Measurements from ENCODE around the gene ADM2.
"Not testable (repeated sequence)": the region's sequence is repeated elsewhere in the genome, so short reads cannot be mapped to it uniquely, and the experiment has no call there.

Gene ADM2

DNA sequence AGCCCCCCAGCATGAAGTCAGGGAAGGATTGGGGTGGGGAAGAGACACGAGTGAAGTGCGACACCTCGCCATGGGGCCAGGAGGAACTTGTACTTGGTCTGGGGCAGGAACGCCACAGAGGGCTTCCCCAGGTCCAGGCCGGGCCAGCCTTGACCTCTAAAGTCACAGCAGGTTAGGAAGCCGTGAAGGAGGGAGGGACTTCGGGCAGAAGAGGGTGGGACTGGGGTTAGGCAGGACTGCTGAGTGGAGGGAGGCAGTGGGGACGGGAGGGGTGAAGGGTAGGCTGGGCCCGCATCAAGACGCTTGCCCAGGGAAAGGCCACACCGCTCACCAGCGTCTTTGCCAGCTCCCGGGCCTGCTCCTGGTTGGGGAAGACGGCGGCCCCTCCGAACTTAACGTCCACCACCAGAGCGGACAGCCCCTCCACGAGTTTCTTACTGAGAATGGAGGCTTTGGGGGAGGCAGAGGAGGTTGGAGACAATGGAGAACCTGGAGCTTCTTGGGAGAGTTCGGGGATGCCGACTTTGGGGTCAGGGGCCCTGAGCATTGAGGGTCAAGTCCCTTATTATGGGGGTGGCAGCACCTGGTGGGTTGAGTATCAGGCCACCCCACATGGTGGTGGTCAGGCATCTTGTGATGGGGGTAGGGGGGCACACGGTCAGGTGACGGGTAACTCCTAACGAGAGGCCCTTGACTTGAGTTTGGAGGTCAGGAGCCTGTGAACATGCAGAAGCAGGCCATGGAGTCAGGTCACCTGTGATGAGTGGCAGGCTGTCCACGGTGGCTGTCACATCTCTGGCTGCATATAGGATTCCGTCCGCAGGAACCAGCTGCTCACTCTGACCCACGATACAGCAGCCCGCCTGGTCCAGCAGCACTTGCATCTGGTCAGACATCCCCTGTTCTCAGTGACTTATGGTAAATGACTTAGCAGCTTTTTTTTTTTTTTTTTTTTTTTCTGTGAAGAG is 45.8 kb downstream of the ADM2 start:
- DNase-seq: no peak

DNA sequence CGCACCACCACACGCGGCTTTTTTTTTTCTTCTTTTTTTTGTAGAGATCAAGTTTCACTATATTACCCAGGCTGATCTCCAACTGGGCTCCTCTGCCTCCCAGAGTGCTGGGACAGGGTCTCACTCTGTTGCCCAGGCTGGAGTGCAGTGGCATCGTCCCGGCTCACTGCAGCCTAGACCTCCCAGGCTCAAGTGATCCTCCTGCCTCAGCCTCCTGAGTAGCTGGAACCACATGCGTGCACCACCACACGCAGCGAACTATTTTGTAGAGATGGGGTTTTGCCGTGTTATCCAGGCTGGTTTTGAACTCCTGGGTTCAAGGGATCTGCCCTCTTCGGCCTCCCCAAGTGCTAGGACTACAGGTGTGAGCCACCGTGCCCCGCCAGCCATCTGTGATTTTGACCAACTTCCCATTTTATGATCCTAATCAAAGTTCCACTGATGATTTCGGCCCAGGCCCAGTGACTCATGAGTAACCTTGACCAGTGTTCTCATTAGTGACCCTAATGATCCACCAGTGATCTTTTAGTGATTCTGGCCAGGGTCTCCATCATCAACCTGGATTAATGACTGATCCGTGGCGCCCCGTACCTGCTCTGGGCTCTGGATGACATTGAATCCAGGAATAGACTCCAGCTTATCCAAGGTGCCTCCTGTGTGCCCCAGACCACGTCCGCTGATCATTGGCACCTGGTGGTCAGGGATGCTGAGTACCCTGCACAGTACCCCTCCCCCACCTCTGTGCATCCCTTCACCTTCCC is 46.8 kb downstream of the ADM2 start:
- no peak for DNase-seq

DNA sequence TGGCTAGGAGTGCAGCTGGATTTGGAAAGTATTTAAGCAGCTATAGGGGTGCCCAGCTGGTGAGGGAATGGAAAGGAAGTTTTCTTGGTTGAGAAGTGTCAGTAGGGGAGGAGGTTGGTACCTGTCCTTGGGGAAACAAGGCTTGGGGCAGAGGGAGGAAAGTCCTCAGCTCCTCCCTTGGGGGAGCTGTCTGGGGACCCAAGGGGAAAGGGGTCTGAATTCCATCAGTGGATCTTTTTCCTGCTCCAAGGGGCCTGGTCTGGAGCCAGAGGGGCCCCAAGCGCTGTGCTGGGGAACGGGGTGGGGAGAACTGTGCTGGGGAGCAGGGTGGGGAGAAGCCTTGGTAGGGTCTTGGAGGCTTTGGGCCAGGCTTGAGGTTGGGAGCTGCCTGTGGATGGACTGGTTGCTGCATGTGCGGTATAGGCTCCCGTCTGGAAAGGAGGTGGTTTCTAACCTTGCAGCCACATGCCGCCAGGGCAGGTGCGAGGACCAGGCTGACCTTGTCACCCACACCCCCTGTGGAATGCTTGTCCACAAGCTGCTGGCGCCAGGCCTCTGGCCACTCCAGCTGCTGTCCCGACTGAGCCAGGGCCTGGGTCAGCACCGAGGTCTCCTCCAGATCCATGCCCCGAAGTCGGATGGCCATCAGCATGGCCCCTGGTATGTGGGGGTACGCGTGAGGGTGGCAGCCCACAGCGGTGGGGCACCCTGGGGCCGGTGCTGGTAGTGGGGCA is 47.5 kb downstream of the ADM2 start:
- DNase-seq: no peak

DNA sequence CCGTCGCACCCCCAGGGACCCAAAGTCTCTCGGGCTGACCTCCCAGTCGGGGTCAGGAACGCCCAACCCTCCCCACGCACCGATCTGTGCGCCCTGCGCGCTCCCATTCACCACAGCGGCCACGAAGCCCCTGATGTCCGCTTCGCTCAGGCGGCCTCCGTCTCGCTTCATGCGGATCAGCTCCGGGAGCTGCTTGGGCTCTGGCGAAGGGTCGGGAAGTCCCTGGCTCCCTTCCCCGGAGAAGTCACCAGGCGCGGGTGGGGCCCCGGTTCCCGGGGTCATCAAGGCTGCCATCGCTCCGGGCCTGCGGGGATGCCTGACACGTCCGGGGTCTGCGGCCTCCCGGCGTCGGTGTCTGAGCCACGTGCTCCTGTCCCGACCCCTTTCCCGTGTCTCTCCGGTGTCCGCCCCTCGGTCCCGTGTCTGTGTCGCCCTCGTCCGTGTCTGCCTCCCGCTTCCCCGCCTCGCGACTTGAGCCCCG is 48.1 kb downstream of the ADM2 start:
- DNase-seq: no peak

DNA sequence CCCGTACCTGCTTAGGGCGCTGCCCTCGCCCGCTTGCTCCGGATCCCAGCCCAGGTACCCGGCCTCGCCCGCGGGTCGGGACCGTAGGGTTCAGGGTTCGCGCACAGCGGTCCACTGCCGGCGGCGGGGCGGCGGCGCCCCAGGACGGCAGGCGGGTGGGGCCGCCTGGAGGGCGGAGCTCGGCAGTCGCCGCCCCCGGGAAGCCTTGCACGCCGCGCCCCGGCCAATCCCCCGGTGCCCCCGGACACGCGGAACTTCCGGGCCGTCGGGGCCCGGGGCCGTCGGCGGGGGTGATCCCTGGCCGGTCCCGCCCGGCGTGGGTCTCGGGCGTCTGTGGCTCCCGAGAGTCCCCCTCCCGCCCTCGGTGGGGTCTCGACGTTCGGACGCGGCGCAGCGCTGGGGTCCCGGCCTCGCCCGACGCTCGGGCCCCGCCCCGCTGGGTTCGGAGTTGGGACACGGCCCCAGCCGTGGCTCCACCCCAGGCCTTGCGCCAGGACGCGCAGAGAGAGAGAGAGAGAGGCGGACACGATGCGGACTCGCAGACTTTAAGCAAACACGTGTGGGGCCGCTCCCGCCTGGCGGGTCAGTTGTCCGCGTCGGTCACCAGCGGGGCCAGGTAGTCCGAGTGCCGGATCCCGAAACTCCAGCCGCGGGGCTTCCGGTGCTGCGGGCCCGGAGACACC is 48.7 kb downstream of the ADM2 start, which contains the start of gene TYMP:
TSS of gene TYMP (minus strand) at position 116 of the 683 bp plus-strand sequence. CDS start 303 bp downstream, outside the sequence.
- no peak for DNase-seq

DNA sequence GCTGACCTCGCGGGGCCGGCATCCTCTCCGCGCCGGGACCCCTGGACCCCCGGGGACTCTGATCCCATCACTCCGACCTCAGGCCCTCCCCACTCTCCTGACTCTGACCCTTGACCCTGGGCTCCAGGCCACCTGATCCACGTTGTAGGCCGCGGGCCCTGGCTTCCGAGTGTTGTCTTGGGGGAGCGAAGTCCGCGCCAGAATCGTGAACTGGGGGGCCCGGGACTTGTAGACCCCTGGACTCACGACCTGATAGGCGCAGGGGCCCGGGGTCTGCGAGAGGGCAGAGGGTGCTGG is 49.2 kb downstream of the ADM2 start:
- DNase-seq: no peak

DNA sequence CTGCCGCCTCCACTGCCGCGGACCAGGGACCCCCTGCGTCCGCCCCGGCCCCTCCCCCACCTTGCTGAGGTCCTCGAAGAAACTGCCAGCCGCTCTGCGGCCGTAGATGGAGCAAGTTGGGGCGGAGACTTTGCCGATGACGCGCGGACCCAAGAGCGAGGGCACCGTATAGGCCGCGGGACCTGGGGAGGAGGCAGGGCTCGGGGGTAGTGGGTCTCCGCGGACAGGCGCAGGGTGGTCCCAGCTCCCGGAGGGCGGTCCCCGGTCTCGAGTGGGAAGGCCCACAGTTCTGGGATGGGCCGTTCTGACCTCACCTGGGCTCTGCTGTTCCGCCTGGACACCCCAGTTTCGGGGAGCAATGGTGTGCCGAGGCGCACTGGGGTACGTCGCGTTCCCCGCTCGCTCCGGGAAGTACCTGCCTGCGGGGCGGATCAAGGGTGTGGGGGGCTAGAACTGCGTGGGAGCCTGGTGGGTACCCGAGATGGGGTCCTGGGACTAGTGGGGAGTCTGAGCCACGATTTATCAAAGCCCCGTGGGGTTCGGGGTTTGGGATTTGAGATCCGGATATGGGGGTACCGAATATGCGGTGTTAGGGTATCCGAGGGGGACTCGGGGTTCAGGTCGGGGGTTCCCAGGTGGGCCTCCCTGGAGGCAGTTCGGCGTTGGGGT is 49.7 kb downstream of the ADM2 start:
- DNase-seq: no peak

DNA sequence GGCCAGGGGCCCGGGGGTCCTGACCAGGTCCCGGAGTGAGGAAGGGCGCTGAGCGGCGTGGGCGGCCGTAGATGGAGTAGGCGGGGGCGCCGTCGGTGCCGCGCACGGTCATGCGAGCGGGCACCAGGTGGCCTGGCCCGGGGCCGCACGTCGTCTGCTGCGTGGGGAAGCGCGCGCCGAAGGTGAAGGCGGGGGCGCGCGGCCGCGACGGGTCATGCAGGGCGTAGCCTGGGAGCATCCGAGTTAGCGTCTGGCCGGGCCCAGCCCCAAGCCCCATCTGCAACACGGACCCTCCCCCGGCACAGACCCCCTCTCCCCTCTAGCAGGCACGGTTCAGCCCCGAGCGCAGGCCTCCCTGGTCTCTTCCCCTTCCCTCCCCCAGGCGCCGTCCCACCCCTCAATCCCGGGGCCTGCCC is 50.2 kb downstream of the ADM2 start:
- no peak for DNase-seq

DNA sequence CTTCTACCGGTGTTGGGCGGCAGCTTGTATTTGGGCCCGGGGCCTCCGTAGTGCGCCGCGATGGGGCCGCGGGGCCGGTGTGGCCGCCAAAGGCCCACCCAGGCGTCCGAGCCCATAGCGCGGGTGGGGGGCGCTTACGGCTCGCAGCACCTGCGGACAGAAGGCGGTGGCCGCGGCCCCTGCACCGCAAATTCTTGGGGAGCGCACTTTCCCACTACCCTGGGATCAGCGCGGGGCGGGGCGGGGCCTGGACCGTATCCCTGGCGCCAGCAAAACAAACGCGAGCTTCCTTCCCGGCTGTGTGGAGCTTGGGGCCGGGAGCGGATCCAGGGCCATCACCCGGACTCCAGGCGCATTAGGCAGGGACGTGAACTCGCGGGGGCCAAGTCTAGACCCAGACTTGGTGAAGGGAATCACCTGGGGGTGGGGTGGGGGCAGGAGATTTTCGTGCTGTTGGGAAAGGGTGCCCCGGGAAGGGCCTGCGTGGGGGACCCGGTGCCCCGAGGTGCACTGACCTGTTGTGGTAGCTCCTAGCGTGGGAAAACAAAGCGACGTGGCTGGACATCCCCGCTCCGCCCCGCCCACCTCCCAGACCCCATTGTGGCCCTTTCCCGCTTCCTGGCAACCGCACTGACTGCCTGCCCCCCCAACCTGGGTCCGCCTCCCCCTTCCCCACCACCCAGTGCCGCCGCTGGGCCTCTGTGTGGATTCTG is 50.8 kb downstream of the ADM2 start:
- DNase-seq: no peak

DNA sequence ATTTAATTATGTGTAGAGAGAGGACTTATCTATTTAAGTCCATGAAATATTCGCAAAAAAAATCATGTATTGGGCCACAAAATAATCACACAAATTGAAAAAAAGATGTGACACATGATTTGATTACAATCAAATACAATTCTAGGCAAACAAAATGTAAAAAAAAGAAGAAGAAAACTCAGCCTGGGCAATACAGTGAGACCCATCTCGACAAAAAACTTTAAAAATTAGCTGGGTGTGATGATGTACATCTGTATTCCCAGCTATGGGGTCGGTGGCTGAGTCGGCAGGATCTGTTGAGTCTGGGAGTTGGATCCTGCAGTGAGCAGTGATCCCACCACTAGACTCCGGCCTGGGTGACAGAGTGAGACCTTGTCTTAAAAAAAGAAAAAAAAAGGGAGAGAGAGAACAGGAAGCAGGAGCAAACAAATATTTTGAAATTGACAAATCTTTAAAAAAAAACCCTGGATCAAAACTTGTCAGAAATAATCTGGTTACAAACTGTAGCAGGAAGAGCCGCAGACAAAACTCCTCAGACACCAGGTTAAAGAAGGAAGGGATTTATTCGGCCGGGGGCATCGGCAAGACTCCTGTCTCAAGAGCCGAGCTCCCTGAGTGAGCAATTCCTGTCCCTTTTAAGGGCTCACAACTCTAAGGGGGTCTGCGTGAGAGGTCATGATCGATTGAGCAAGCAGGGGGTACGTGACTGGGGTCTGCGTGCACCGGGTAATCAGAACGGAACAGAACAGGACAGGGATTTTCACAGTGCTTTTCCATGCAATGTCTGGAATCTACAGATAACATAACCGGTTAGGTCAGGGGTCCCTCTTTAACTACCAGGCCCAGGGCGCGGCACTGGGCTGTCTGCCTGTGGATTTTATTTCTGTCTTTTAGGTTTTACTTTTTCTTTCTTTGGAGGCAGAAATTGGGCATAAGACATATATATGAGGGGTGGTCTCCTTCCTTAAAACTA is 51.8 kb downstream of the ADM2 start:
- DNase-seq: no peak

DNA sequence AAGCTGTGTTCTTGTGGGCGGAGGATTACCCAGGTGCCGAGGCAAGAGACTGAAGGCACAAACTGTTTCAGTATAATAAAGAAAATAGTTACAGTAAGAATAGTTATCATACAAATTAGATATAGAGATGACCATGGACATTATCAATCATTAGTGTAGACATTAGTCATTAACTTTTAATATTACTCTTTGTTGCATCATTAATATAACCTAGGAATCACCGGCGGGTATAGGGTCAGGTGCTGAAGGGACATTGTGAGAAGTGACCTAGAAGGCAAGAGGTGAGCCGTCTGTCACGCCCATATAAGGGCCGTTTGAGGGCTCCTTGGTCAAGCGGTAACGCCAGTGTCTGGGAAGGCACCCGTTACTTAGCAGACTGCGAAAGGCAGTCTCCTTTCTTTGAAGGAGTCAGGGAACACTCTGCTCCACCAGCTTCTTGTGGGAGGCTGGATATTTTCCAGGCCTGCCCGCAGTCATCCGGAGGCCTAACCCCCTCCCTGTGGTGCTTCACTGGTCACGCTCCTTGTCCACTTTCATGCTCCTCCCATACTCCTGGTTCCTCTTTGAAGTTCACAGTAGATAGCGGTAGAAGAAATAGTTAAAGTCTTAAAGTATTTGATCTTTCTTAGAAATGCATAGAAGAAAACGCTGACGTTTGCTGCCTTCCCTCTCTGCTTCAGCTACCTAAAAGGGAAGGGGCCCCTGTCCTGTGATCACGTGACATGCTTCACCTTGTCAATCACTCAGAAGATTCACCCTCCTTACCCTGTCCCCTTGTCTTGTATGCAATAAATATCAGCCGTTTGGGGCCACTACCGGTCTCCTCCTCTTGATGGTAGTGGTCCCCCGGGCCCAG is 52.7 kb downstream of the ADM2 start:
- not testable (repeated sequence) for DNase-seq

DNA sequence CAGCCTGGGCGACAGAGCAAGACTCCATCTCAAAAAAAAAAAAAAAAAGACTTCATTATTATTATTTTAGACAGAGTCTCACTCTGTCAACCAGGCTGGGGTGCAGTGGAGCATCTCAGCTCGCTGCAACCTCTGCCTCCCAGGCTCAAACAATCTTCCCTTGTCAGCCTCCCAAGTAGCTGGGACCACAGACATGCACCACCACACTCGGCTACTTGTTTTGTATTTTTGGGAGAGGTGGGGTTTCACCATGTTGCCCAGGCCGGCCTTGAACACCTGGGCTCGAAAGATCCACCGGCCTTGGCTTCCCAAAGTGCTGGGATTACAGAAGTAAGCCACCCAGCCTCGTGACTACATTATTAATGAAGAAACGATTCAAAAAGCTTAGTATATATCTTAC is 53.8 kb downstream of the ADM2 start:
- no peak for DNase-seq

All from DMS 273 treated with DMSO at 0.1 percent for 48 hours (cell line).